ENCODE results near the gene ESYT2. TPM values are rescaled to one million over a fixed set of nuclear protein-coding genes. Genes with fewer than 3 reads are reported as not detected.

ESYT2 gene
- total RNA-seq, 1 experiment from 2014 or later, result 68.2 TPM

DNA sequence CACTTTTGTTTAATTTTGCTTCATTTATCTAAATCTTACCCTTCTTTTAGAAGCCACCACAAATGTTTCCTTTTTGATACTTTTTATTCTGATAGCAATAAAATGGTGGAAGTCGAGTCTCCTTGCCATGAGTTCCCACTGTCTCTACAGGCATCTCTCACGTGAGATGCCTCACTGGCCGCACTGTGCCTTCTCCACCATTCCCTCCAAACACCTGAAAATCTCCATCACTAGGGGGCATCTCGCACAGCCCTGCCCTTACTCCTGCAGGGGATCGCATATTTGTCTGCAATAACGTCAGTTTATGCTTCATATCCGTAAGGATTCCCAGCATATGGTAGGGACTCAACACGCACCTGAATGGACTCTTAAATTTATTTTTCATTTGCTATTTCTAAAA, 68.4 kb downstream of the ESYT2 start:
- BruUV-seq (replicated peaks), result no TSS peak
- Histone ChIP-seq H2AFZ (ENCODE audit: low read depth, low read length, poor library complexity, severe bottlenecking) (no peak overlapping the region), H3K4me3 (replicated peaks in 1 of 2; ENCODE audit: low read depth in 1 of 2, low read length in 2 of 2) (no peak overlapping the region), H3K4me2 (ENCODE audit: low read length) (no peak overlapping the region), H3K4me1 (ENCODE audit: control insufficient read depth in 1 of 2, insufficient read depth in 2 of 2, low read length in 2 of 2) (no peaks in the 10 kb centered on the region), H3K27me3 (ENCODE audit: insufficient read depth, low read length) (no peaks in the 10 kb centered on the region), H3K36me3 (ENCODE audit: control insufficient read depth in 1 of 2, insufficient read depth in 2 of 2, low read length in 2 of 2) (peaks cover 22 to 48% of the 10 kb centered on the region in 2 experiments; a peak in 3 of 4 replicates), H3K9me2 (ENCODE audit: insufficient read depth) (no peaks in the 10 kb centered on the region), H3K9me3 (ENCODE audit: control insufficient read depth in 1 of 2, insufficient read depth in 1 of 2, low read depth in 1 of 2, low read length in 2 of 2) (no peaks in the 10 kb centered on the region), H4K20me1 (ENCODE audit: insufficient read depth) (no peaks in the 10 kb centered on the region; the same call in 1 of the 2 replicates), H3K27ac (ENCODE audit: low read depth, low read length) (no peak overlapping the region), H3K9ac (ENCODE audit: low read length) (no peak overlapping the region), H3K79me2 (ENCODE audit: insufficient read depth, low read length) (no peaks in the 10 kb centered on the region)
- TF ChIP-seq SIN3A (IDR thresholded peaks at IDR 0.05; ENCODE audit: low read depth) (no peak), EGR1 (IDR thresholded peaks at IDR 0.05; ENCODE audit: low read depth) (no peak), RAD21 (IDR thresholded peaks at IDR 0.05; ENCODE audit: low read depth) (peak; percentile 53; the same call in 1 of the 2 replicates), SRF (IDR thresholded peaks at IDR 0.05; ENCODE audit: low read depth) (no peak)
- TF ChIP-seq, protein P1, sequence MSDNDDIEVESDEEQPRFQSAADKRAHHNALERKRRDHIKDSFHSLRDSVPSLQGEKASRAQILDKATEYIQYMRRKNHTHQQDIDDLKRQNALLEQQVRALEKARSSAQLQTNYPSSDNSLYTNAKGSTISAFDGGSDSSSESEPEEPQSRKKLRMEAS (IDR thresholded peaks at IDR 0.05), result no peak
- TF ChIP-seq, protein P2, sequence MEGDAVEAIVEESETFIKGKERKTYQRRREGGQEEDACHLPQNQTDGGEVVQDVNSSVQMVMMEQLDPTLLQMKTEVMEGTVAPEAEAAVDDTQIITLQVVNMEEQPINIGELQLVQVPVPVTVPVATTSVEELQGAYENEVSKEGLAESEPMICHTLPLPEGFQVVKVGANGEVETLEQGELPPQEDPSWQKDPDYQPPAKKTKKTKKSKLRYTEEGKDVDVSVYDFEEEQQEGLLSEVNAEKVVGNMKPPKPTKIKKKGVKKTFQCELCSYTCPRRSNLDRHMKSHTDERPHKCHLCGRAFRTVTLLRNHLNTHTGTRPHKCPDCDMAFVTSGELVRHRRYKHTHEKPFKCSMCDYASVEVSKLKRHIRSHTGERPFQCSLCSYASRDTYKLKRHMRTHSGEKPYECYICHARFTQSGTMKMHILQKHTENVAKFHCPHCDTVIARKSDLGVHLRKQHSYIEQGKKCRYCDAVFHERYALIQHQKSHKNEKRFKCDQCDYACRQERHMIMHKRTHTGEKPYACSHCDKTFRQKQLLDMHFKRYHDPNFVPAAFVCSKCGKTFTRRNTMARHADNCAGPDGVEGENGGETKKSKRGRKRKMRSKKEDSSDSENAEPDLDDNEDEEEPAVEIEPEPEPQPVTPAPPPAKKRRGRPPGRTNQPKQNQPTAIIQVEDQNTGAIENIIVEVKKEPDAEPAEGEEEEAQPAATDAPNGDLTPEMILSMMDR (IDR thresholded peaks at IDR 0.05 in 2 of 3, conservative IDR thresholded peaks at IDR 0.05 in 1 of 3; ENCODE audit: borderline replicate concordance in 1 of 3, insufficient read depth in 1 of 3, low read depth in 2 of 3, low read length in 2 of 3), result peak; percentile 20 to 49 (median 48); a peak in 5 of 6 replicates
- intact Hi-C loops (cut with micrococcal nuclease), result loop anchor here (1.0 kb wide), 1 partner anchor 216 kb away; no protein-coding TSS in a partner anchor
- RAD21 ChIA-PET (ENCODE audit: low non-redundant PET in 1 of 2, low total read pairs in 2 of 2, uncharacterized antibody in 2 of 2, unreplicated experiment in 2 of 2), result no interaction called here
- POLR2A ChIA-PET, result no interaction called here
- CTCF ChIA-PET, result no interaction called here
- ATAC-seq, result peak; percentile 88
- no peak for DNase-seq (ENCODE audit: low read depth, low spot score)

DNA sequence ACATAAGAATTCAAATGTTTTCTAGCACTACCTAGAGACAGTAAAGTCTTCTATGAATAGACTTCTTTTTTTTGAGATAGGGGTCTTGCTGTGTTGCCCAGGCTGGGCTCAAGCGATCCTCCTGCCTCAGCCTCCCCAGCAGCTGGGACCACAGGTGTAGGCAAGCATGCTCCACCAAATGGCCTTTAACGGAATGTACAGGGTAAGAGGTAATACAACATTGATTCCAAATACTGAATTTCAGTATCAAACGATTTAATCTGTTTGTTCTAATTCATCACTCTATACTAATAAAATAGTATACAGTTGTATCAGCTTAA, 68.9 kb downstream of the ESYT2 start:
- BruUV-seq (replicated peaks), result no TSS peak
- Histone ChIP-seq H4K20me1 (ENCODE audit: insufficient read depth) (no peaks in the 10 kb centered on the region; the same call in 1 of the 2 replicates), H3K4me3 (replicated peaks in 1 of 2; ENCODE audit: low read depth in 1 of 2, low read length in 2 of 2) (no peak overlapping the region), H3K9ac (ENCODE audit: low read length) (no peak overlapping the region), H3K27ac (ENCODE audit: low read depth, low read length) (no peak overlapping the region), H3K4me1 (ENCODE audit: control insufficient read depth in 1 of 2, insufficient read depth in 2 of 2, low read length in 2 of 2) (no peaks in the 10 kb centered on the region), H3K9me3 (ENCODE audit: control insufficient read depth in 1 of 2, insufficient read depth in 1 of 2, low read depth in 1 of 2, low read length in 2 of 2) (no peaks in the 10 kb centered on the region), H3K9me2 (ENCODE audit: insufficient read depth) (no peaks in the 10 kb centered on the region), H3K36me3 (ENCODE audit: control insufficient read depth in 1 of 2, insufficient read depth in 2 of 2, low read length in 2 of 2) (peaks cover 23 to 48% of the 10 kb centered on the region in 2 experiments; a peak in 3 of 4 replicates), H3K27me3 (ENCODE audit: insufficient read depth, low read length) (no peaks in the 10 kb centered on the region), H3K79me2 (ENCODE audit: insufficient read depth, low read length) (no peaks in the 10 kb centered on the region), H3K4me2 (ENCODE audit: low read length) (no peak overlapping the region), H2AFZ (ENCODE audit: low read depth, low read length, poor library complexity, severe bottlenecking) (no peak overlapping the region)
- ChIA-PET RAD21 (ENCODE audit: low non-redundant PET in 1 of 2, low total read pairs in 2 of 2, uncharacterized antibody in 2 of 2, unreplicated experiment in 2 of 2) (no interaction called here), POLR2A (no interaction called here), CTCF (no interaction called here)
- no peak for ATAC-seq
- no peak for DNase-seq (ENCODE audit: low read depth, low spot score)
- intact Hi-C loops (cut with micrococcal nuclease), result no loop called here
- TF ChIP-seq, protein P3, sequence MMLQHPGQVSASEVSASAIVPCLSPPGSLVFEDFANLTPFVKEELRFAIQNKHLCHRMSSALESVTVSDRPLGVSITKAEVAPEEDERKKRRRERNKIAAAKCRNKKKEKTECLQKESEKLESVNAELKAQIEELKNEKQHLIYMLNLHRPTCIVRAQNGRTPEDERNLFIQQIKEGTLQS (IDR thresholded peaks at IDR 0.05), result no peak
- TF ChIP-seq EZH2 (IDR thresholded peaks at IDR 0.05) (no peak), CEBPB (IDR thresholded peaks at IDR 0.05; ENCODE audit: low read depth) (no peak), TCF7L2 (IDR thresholded peaks at IDR 0.05; ENCODE audit: borderline replicate concordance, extremely low read depth, insufficient read depth, insufficient read length) (no peak), EZH2phosphoT487 (IDR thresholded peaks at IDR 0.05; ENCODE audit: borderline replicate concordance) (no peak), CBX3 (IDR thresholded peaks at IDR 0.05; ENCODE audit: low read depth) (no peak), YY1 (IDR thresholded peaks at IDR 0.05; ENCODE audit: extremely low read depth, insufficient replicate concordance, low read depth, low read length) (no peak), ZFX (IDR thresholded peaks at IDR 0.05) (no peak), ZNF274 (IDR thresholded peaks at IDR 0.05; ENCODE audit: low read depth, low read length) (no peak), JUND (IDR thresholded peaks at IDR 0.05) (no peak), POLR2AphosphoS5 (IDR thresholded peaks at IDR 0.05; ENCODE audit: low read depth, low read length) (no peak)
- TF ChIP-seq, protein P1 (IDR thresholded peaks at IDR 0.05), result no peak
- TF ChIP-seq, protein P4, sequence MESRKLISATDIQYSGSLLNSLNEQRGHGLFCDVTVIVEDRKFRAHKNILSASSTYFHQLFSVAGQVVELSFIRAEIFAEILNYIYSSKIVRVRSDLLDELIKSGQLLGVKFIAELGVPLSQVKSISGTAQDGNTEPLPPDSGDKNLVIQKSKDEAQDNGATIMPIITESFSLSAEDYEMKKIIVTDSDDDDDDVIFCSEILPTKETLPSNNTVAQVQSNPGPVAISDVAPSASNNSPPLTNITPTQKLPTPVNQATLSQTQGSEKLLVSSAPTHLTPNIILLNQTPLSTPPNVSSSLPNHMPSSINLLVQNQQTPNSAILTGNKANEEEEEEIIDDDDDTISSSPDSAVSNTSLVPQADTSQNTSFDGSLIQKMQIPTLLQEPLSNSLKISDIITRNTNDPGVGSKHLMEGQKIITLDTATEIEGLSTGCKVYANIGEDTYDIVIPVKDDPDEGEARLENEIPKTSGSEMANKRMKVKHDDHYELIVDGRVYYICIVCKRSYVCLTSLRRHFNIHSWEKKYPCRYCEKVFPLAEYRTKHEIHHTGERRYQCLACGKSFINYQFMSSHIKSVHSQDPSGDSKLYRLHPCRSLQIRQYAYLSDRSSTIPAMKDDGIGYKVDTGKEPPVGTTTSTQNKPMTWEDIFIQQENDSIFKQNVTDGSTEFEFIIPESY (IDR thresholded peaks at IDR 0.05; ENCODE audit: extremely low read depth, insufficient replicate concordance, low read length), result no peak

Data from HCT116 (cell line).